HCT116 (cell line): ENCODE measurements around the gene CSTF2T. TPM values are rescaled to one million over a fixed set of nuclear protein-coding genes. Genes with fewer than 3 reads are reported as not detected.

Experiments used
- ATAC-seq: fragments of 200-7000 bp; cut with Tn5 transposase; 2 replicates; pipeline ENCODE4 v1.9.1; 2020; ENCODE audit warnings: mild to moderate bottlenecking, moderate library complexity
- BruUV-seq: library from RNA; stranded (reverse); fragments of 400-500 nt; replicated peaks from 2 replicates; lab custom pipeline; 2021; lab: Mats Ljungman, UMichigan
- CTCF ChIA-PET: fragments of 300-600 bp; sonication (Branson Sonifier 250); formaldehyde crosslinking; loops from one replicate; lab custom pipeline; 2021; ENCODE audit warnings: antibody characterized with exemption; lab: Charles Lee
- POLR2A ChIA-PET: fragments of 300-600, 350-600 bp; sonication (Branson Sonifier 250); formaldehyde crosslinking; loops from one replicate; lab custom pipeline; 2021; ENCODE audit warnings: antibody characterized with exemption; lab: Charles Lee
- RAD21 ChIA-PET, 2 experiments: fragments of 300-600 bp; sonication (Branson Sonifier 250); formaldehyde crosslinking; loops; one replicate each; lab custom pipeline; 2023; ENCODE audit warnings: low total read pairs in 2 of 2; ENCODE audit not compliant: uncharacterized antibody in 2 of 2, unreplicated experiment in 2 of 2, low non-redundant PET in 1 of 2; lab: Charles Lee
- DNase-seq: peaks from one replicate; pipeline ENCODE4 v3.0.0-alpha.2; 2010; ENCODE audit warnings: low read depth, low spot score
- H2AFZ ChIP-seq: fragments of 200-600 bp; shearing (Covaris generic), sonication (generic); 2 replicates; pipeline ENCODE4 v1.6.1; 2017; ENCODE audit warnings: low read depth, mixed run types, mixed read lengths, antibody characterized with exemption, low read length; ENCODE audit not compliant: poor library complexity, severe bottlenecking
- H3K27ac ChIP-seq: 2 replicates; pipeline ENCODE4 v1.5.1; 2012; ENCODE audit warnings: low read depth, low read length
- H3K27me3 ChIP-seq: fragments of 200-600 bp; sonication (generic); 2 replicates; pipeline ENCODE4 v1.6.1; 2016; ENCODE audit warnings: mixed run types, low read length, mixed read lengths; ENCODE audit not compliant: insufficient read depth
- H3K36me3 ChIP-seq, 2 experiments: fragments of 200-500 bp in 1 of 2; fragments of 200-600 bp in 1 of 2; sonication (Bioruptor generic) in 1 of 2; sonication (generic) in 1 of 2; 2 replicates each; pipeline versions ENCODE4 v1.5.1 to v1.6.1; 2014 to 2016; ENCODE audit warnings: low read length in 2 of 2, inconsistent platforms in 1 of 2, mixed read lengths in 1 of 2, mixed run types in 1 of 2; ENCODE audit not compliant: insufficient read depth in 2 of 2, control insufficient read depth in 1 of 2
- H3K4me1 ChIP-seq, 2 experiments: fragments of 200-600 bp in 1 of 2; sonication (generic) in 1 of 2; 2 replicates each; pipeline versions ENCODE4 v1.5.1 to v1.6.1; 2012 to 2017; ENCODE audit warnings: low read length in 2 of 2, inconsistent platforms in 1 of 2, mild to moderate bottlenecking in 1 of 2, mixed read lengths in 1 of 2, mixed run types in 1 of 2, moderate library complexity in 1 of 2; ENCODE audit not compliant: insufficient read depth in 2 of 2, control insufficient read depth in 1 of 2
- H3K4me2 ChIP-seq: fragments of 200-600 bp; sonication (generic); 2 replicates; pipeline ENCODE4 v1.6.1; 2017; ENCODE audit warnings: mixed run types, low read length, mixed read lengths
- H3K4me3 ChIP-seq, 2 experiments: fragments of 200-600 bp in 1 of 2; sonication (generic) in 1 of 2; replicated peaks in 1 of 2; 2 replicates each; pipeline ENCODE4 v1.5.1; 2011 to 2016; ENCODE audit warnings: low read length in 2 of 2, control low read depth in 1 of 2, low read depth in 1 of 2, mild to moderate bottlenecking in 1 of 2, mixed read lengths in 1 of 2, mixed run types in 1 of 2
- H3K79me2 ChIP-seq: fragments of 200-600 bp; sonication (generic); 2 replicates; pipeline ENCODE4 v1.6.1; 2017; ENCODE audit warnings: mild to moderate bottlenecking, mixed run types, low read length, moderate library complexity, mixed read lengths; ENCODE audit not compliant: insufficient read depth
- H3K9ac ChIP-seq: fragments of 200-600 bp; sonication (generic); 2 replicates; pipeline ENCODE4 v1.6.1; 2016; ENCODE audit warnings: low read length, mixed read lengths
- H3K9me2 ChIP-seq: fragments of 200-600 bp; sonication (generic), shearing (Covaris generic); 2 replicates; pipeline ENCODE4 v1.6.1; 2017; ENCODE audit warnings: mixed run types, mild to moderate bottlenecking, moderate library complexity; ENCODE audit not compliant: insufficient read depth
- H3K9me3 ChIP-seq, 2 experiments: fragments of 200-500 bp in 1 of 2; fragments of 200-600 bp in 1 of 2; sonication (Bioruptor generic) in 1 of 2; sonication (generic) in 1 of 2; 2 replicates each; pipeline ENCODE4 v1.6.1; 2014 to 2017; ENCODE audit warnings: low read length in 2 of 2, mixed read lengths in 2 of 2, inconsistent platforms in 1 of 2, low read depth in 1 of 2, mild to moderate bottlenecking in 1 of 2, mixed run types in 1 of 2, moderate library complexity in 1 of 2; ENCODE audit not compliant: control insufficient read depth in 1 of 2, insufficient read depth in 1 of 2
- H4K20me1 ChIP-seq: fragments of 200-600 bp; sonication (generic), shearing (Covaris generic); 2 replicates; pipeline ENCODE4 v1.6.1; 2017; ENCODE audit warnings: mixed run types, mild to moderate bottlenecking, moderate library complexity; ENCODE audit not compliant: insufficient read depth
- CBX3 ChIP-seq: IDR thresholded peaks from 2 replicates; pipeline ENCODE4 v1.6.1; 2012; ENCODE audit warnings: low read depth
- EGR1 ChIP-seq: IDR thresholded peaks from 2 replicates; pipeline ENCODE4 v1.6.1; 2012; ENCODE audit warnings: low read depth
- ELF1 ChIP-seq: IDR thresholded peaks from 2 replicates; pipeline ENCODE4 v1.6.1; 2012; ENCODE audit warnings: low read depth, borderline replicate concordance
- EZH2phosphoT487 ChIP-seq: fragments of 200-600 bp; IDR thresholded peaks from 2 replicates; pipeline ENCODE4 v1.6.1; 2018; ENCODE audit warnings: antibody characterized with exemption, borderline replicate concordance
- RAD21 ChIP-seq: IDR thresholded peaks from 2 replicates; pipeline ENCODE4 v1.6.1; 2012; ENCODE audit warnings: low read depth, mild to moderate bottlenecking
- SIN3A ChIP-seq: IDR thresholded peaks from 2 replicates; pipeline ENCODE4 v1.6.1; 2012; ENCODE audit warnings: low read depth
- TCF7L2 ChIP-seq: IDR thresholded peaks from 2 replicates; pipeline ENCODE4 v1.7.0; 2011; ENCODE audit warnings: borderline replicate concordance, inconsistent platforms; ENCODE audit not compliant: insufficient read depth, insufficient read length; ENCODE audit errors: extremely low read depth
- YY1 ChIP-seq: IDR thresholded peaks from 2 replicates; pipeline ENCODE4 v1.6.1; 2011; ENCODE audit warnings: low read length, low read depth, moderate library complexity, mild to moderate bottlenecking; ENCODE audit not compliant: insufficient replicate concordance; ENCODE audit errors: extremely low read depth
- ZFX ChIP-seq: fragments of 450-650 bp; IDR thresholded peaks from 2 replicates; pipeline ENCODE4 v1.6.1; 2017
- intact Hi-C: fragments of 100-400 bp; cut with micrococcal nuclease; formaldehyde crosslinking; loops from 2 replicates; pipeline ENCODE4 v1.10.0; 2022
- total RNA-seq: library from RNA; stranded (reverse); gene quantifications from one replicate; pipeline ENCODE4 v1.2.1, GENCODE V29; 2021; ENCODE audit not compliant: unreplicated experiment
- TF ChIP-seq, protein P1 (sequence below): IDR thresholded peaks from 2 replicates; pipeline ENCODE4 v1.6.1; 2012; ENCODE audit warnings: low read depth
- TF ChIP-seq, protein P2 (sequence below), 3 experiments: fragments of 200-600 bp in 1 of 3; sonication (generic) in 1 of 3; IDR thresholded peaks in 2 of 3; conservative IDR thresholded peaks in 1 of 3; 2 replicates each; pipeline ENCODE4 v1.5.1; 2012 to 2017; ENCODE audit warnings: low read depth in 2 of 3, low read length in 2 of 3, antibody characterized with exemption in 1 of 3, borderline replicate concordance in 1 of 3, control low read depth in 1 of 3, mild to moderate bottlenecking in 1 of 3, mixed read lengths in 1 of 3, mixed run types in 1 of 3, moderate library complexity in 1 of 3; ENCODE audit not compliant: insufficient read depth in 1 of 3
- TF ChIP-seq, protein P3 (sequence below): IDR thresholded peaks from 2 replicates; pipeline ENCODE4 v1.6.1; 2011; ENCODE audit warnings: mild to moderate bottlenecking, low read length, moderate library complexity; ENCODE audit not compliant: insufficient replicate concordance; ENCODE audit errors: extremely low read depth

CSTF2T gene
- total RNA-seq, 1 experiment from 2014 or later = 18.5 TPM

DNA sequence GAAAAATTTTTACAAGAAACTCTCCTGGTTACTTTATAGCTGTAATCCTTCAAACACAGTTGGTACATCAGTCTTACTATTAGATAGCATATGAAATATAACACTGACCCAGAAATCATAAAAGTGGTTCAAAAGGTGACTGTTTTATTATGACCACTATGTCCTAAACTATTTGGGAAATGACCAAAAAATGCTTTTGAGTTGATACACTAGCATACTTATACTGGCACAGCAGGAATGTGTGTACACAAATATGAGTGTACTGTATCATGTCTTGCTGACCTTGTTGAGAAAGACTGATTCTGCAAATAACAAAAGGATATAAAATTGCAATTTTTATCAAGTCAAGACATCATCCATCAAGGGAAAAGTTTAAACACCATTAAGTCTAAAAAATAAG is 24.3 kb downstream of the CSTF2T start (continued):
- TF ChIP-seq, protein P1, sequence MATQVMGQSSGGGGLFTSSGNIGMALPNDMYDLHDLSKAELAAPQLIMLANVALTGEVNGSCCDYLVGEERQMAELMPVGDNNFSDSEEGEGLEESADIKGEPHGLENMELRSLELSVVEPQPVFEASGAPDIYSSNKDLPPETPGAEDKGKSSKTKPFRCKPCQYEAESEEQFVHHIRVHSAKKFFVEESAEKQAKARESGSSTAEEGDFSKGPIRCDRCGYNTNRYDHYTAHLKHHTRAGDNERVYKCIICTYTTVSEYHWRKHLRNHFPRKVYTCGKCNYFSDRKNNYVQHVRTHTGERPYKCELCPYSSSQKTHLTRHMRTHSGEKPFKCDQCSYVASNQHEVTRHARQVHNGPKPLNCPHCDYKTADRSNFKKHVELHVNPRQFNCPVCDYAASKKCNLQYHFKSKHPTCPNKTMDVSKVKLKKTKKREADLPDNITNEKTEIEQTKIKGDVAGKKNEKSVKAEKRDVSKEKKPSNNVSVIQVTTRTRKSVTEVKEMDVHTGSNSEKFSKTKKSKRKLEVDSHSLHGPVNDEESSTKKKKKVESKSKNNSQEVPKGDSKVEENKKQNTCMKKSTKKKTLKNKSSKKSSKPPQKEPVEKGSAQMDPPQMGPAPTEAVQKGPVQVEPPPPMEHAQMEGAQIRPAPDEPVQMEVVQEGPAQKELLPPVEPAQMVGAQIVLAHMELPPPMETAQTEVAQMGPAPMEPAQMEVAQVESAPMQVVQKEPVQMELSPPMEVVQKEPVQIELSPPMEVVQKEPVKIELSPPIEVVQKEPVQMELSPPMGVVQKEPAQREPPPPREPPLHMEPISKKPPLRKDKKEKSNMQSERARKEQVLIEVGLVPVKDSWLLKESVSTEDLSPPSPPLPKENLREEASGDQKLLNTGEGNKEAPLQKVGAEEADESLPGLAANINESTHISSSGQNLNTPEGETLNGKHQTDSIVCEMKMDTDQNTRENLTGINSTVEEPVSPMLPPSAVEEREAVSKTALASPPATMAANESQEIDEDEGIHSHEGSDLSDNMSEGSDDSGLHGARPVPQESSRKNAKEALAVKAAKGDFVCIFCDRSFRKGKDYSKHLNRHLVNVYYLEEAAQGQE = no peak

DNA sequence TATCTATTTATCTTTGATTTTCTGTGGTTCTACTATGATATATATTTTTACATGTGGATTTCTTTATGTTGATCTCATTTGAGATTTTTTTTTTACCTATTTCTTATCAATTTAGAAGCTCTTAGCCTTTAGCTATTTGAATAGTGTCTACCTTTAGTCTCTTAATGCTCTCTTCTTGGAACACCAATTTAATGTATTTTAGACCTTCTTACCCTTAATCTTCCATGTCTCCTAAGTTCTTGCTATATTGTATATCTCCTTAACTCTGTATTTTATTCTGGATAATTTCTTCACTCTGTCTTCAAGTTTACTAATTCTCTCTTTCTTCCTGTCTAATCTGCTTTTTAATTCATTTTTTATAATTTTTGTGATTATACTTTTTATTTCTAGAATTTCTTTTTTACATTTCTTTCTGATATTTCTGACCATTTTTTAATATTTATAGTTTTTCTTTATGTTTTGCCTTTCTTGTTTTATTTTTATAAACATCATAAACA is 27.3 kb downstream of the CSTF2T start:
- CTCF ChIA-PET = no interaction called here
- BruUV-seq = no TSS peak
- TF ChIP-seq CBX3 = no peak
- no peak for TF ChIP-seq EZH2phosphoT487
- no peak for TF ChIP-seq ZFX
- TF ChIP-seq, protein P2, sequence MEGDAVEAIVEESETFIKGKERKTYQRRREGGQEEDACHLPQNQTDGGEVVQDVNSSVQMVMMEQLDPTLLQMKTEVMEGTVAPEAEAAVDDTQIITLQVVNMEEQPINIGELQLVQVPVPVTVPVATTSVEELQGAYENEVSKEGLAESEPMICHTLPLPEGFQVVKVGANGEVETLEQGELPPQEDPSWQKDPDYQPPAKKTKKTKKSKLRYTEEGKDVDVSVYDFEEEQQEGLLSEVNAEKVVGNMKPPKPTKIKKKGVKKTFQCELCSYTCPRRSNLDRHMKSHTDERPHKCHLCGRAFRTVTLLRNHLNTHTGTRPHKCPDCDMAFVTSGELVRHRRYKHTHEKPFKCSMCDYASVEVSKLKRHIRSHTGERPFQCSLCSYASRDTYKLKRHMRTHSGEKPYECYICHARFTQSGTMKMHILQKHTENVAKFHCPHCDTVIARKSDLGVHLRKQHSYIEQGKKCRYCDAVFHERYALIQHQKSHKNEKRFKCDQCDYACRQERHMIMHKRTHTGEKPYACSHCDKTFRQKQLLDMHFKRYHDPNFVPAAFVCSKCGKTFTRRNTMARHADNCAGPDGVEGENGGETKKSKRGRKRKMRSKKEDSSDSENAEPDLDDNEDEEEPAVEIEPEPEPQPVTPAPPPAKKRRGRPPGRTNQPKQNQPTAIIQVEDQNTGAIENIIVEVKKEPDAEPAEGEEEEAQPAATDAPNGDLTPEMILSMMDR (IDR thresholded peaks at IDR 0.05 in 2 of 3, conservative IDR thresholded peaks at IDR 0.05 in 1 of 3; ENCODE audit: borderline replicate concordance in 1 of 3, insufficient read depth in 1 of 3, low read depth in 2 of 3, low read length in 2 of 3) = no peak
- TF ChIP-seq, protein P1 = no peak
- TF ChIP-seq TCF7L2 = no peak
- no peak for TF ChIP-seq SIN3A
- TF ChIP-seq, protein P3, sequence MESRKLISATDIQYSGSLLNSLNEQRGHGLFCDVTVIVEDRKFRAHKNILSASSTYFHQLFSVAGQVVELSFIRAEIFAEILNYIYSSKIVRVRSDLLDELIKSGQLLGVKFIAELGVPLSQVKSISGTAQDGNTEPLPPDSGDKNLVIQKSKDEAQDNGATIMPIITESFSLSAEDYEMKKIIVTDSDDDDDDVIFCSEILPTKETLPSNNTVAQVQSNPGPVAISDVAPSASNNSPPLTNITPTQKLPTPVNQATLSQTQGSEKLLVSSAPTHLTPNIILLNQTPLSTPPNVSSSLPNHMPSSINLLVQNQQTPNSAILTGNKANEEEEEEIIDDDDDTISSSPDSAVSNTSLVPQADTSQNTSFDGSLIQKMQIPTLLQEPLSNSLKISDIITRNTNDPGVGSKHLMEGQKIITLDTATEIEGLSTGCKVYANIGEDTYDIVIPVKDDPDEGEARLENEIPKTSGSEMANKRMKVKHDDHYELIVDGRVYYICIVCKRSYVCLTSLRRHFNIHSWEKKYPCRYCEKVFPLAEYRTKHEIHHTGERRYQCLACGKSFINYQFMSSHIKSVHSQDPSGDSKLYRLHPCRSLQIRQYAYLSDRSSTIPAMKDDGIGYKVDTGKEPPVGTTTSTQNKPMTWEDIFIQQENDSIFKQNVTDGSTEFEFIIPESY = no peak
- TF ChIP-seq RAD21 = no peak
- TF ChIP-seq YY1 = no peak
- TF ChIP-seq ELF1 = no peak
- no peak for TF ChIP-seq EGR1

More for the DNA sequence above, 27.3 kb downstream of the CSTF2T start:
- Histone ChIP-seq H3K9me2 (no peaks in the 10 kb centered on the region), H3K9me3 (no peaks in the 10 kb centered on the region), H3K4me1 (no peaks in the 10 kb centered on the region), H3K27me3 (peaks cover 4% of the 10 kb centered on the region; the same call in 1 of the 2 replicates), H2AFZ (no peak overlapping the region), H3K79me2 (no peaks in the 10 kb centered on the region), H3K36me3 (no peaks in the 10 kb centered on the region), H3K9ac (no peak overlapping the region), H4K20me1 (no peaks in the 10 kb centered on the region), H3K4me3 (no peak overlapping the region), H3K27ac (no peak overlapping the region), H3K4me2 (no peak overlapping the region)
- ATAC-seq (no peak), DNase-seq (no peak)
- intact Hi-C loops = no loop called here
- RAD21 ChIA-PET = no interaction called here
- POLR2A ChIA-PET = interaction anchor here (0.7 kb wide), 1 partner anchor 72 kb away, joined by 3 read pairs; no protein-coding TSS in a partner anchor
